Common myeloid progenitor, CD34-positive (primary cell): Measurements from ENCODE around the gene NAA25.
"Not testable (repeated sequence)": the region's sequence is repeated elsewhere in the genome, so short reads cannot be mapped to it uniquely, and the experiment has no call there.

ENCODE experiments used
- CTCF ChIA-PET: fragments of 350-600 bp; sonication (Branson Sonifier 250); formaldehyde crosslinking; loops from one replicate; lab custom pipeline; 2021; ENCODE audit warnings: antibody characterized with exemption; lab: Charles Lee
- POLR2A ChIA-PET: fragments of 350-600 bp; sonication (Branson Sonifier 250); formaldehyde crosslinking; loops from one replicate; lab custom pipeline; 2021; ENCODE audit warnings: antibody characterized with exemption; lab: Charles Lee
- DNase-seq, 3 donors: peaks; one replicate each; pipeline versions ENCODE4 v3.0.0 to v3.0.0-alpha.2; 2013
- H3K27ac ChIP-seq, 2 experiments: 1 replicate in 1 of 2; 2 replicates in 1 of 2; pipeline ENCODE4 v1.7.0; 2013; ENCODE audit warnings: inconsistent platforms in 2 of 2, low read length in 2 of 2, mild to moderate bottlenecking in 2 of 2, low read depth in 1 of 2, moderate library complexity in 1 of 2; ENCODE audit not compliant: severe bottlenecking in 2 of 2, insufficient read depth in 1 of 2, poor library complexity in 1 of 2
- H3K27me3 ChIP-seq, 5 experiments: replicated peaks in 2 of 5; 1 replicate in 3 of 5; 2 replicates in 2 of 5; pipeline versions ENCODE4 v1.6.1 to v1.7.0; 2013; ENCODE audit warnings: low read length in 4 of 5, mild to moderate bottlenecking in 2 of 5, moderate library complexity in 2 of 5, inconsistent platforms in 1 of 5; ENCODE audit not compliant: insufficient read depth in 5 of 5, control insufficient read depth in 4 of 5
- H3K36me3 ChIP-seq, 4 experiments: 1 replicate in 2 of 4; 2 replicates in 2 of 4; pipeline versions ENCODE4 v1.6.1 to v1.7.0; 2013; ENCODE audit warnings: low read length in 3 of 4, control low read depth in 1 of 4, mild to moderate bottlenecking in 1 of 4; ENCODE audit not compliant: control insufficient read depth in 4 of 4, insufficient read depth in 4 of 4
- H3K4me1 ChIP-seq, 4 experiments: 1 replicate in 3 of 4; 2 replicates in 1 of 4; pipeline versions ENCODE4 v1.6.1 to v1.7.1; 2013; ENCODE audit warnings: low read length in 3 of 4, mild to moderate bottlenecking in 3 of 4, control low read depth in 1 of 4, inconsistent platforms in 1 of 4, moderate library complexity in 1 of 4; ENCODE audit not compliant: control insufficient read depth in 4 of 4, insufficient read depth in 4 of 4; ENCODE audit errors: control extremely low read depth in 1 of 4
- H3K4me3 ChIP-seq, 7 experiments: 1 replicate in 4 of 7; 2 replicates in 3 of 7; pipeline versions ENCODE4 v1.5.1 to v1.7.0; 2013; ENCODE audit warnings: mild to moderate bottlenecking in 7 of 7, low read length in 6 of 7, moderate library complexity in 6 of 7, inconsistent platforms in 2 of 7, low read depth in 2 of 7, control low read depth in 1 of 7; ENCODE audit not compliant: insufficient read depth in 4 of 7, control insufficient read depth in 1 of 7; ENCODE audit errors: extremely low read depth in 1 of 7
- H3K9me3 ChIP-seq, 5 experiments: 1 replicate in 4 of 5; 2 replicates in 1 of 5; pipeline versions ENCODE4 v1.6.1 to v1.7.1; 2013; ENCODE audit warnings: low read length in 4 of 5, mild to moderate bottlenecking in 2 of 5, inconsistent platforms in 1 of 5, low read depth in 1 of 5, moderate library complexity in 1 of 5; ENCODE audit not compliant: control insufficient read depth in 4 of 5, insufficient read depth in 2 of 5; ENCODE audit errors: control extremely low read depth in 1 of 5
- WGBS: methylation state at CpG from one replicate; pipeline ENCODE4 v1.1.5; 2013; ENCODE audit not compliant: insufficient coverage; 5-methylcytosine and 5-hydroxymethylcytosine counted together

The NAA25 gene

GRCh38 chr12:112116232-112117060 lies 7.9 kb upstream of the NAA25 start:
- CTCF ChIA-PET: interaction anchor here (1.3 to 1.4 kb wide), 3 partner anchors 9 to 13 kb away, joined by 4 to 6 read pairs (median 4); partner anchors contain the start of gene TRAFD1
- Histone ChIP-seq H3K36me3 (no peaks in the 10 kb centered on the region), H3K27ac (peak overlapping the region; percentile 33 to 78), H3K4me1 (peaks cover 8 to 17% (median 14%) of the 10 kb centered on the region in 4 experiments), H3K4me3 (peak overlapping the region in 4 of 7 experiments; percentile 28 to 51 (median 39)), H3K27me3 (no peaks in the 10 kb centered on the region), H3K9me3 (no peaks in the 10 kb centered on the region)
- DNase-seq: peak; percentile 66 to 72 (median 66)
- POLR2A ChIA-PET: interaction anchor here (1.0 kb wide), 1 partner anchor 9 kb away, joined by 5 read pairs; the partner anchor contains the start of gene TRAFD1
- WGBS: 17% methylated on average over 5 of the region's 7 CpGs

DNA sequence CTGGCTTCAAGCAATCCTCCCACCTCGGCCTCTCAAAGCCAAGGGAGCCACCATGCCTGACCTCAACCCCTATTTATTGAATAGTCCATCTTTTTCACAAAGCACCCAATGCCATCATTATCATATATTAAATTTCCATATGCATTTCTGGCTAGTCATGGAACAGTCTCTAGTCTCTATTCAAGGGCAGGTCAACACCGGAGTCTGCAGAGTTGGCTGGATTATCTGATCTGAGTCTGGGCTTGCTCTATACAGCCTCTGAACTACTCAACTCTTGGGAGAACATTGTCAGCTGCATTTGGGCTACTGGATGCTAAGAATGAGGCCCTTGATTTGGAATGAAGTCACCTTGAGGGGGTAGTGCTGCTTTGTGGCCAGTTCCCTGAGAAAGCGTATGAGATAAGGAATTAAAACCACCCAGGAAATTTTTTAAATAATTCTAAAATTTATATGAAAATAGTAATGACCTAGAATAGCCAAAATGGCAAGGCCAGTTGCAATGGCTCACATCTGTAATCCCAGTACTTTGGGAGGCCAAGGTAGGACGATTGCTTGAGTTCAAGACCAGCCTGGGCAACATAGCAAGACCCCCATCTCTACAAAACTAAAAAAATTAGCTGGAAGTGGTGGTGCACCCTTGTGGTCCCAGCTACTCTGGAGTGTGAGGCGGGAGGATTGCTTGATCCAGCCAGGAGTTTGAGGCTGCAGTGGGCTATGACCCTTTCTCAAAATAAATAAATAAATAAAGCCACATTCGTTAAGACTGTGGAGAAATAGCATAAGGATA lies 6.9 kb upstream of the NAA25 start:
- Histone ChIP-seq H3K9me3 (no peaks in the 10 kb centered on the region), H3K36me3 (no peaks in the 10 kb centered on the region), H3K4me1 (peaks cover 8 to 17% (median 14%) of the 10 kb centered on the region in 4 experiments), H3K27ac (peak overlapping the region in 1 of 2 experiments; percentile 78), H3K4me3 (no peak overlapping the region), H3K27me3 (no peaks in the 10 kb centered on the region)
- CTCF ChIA-PET: interaction anchor here (1.3 to 1.4 kb wide), 3 partner anchors 8 to 14 kb away, joined by 4 to 6 read pairs (median 4); partner anchors contain the start of gene TRAFD1
- DNase-seq: no peak
- WGBS: 93% methylated on average over 3 of the region's 6 CpGs
- POLR2A ChIA-PET: no interaction called here

DNA sequence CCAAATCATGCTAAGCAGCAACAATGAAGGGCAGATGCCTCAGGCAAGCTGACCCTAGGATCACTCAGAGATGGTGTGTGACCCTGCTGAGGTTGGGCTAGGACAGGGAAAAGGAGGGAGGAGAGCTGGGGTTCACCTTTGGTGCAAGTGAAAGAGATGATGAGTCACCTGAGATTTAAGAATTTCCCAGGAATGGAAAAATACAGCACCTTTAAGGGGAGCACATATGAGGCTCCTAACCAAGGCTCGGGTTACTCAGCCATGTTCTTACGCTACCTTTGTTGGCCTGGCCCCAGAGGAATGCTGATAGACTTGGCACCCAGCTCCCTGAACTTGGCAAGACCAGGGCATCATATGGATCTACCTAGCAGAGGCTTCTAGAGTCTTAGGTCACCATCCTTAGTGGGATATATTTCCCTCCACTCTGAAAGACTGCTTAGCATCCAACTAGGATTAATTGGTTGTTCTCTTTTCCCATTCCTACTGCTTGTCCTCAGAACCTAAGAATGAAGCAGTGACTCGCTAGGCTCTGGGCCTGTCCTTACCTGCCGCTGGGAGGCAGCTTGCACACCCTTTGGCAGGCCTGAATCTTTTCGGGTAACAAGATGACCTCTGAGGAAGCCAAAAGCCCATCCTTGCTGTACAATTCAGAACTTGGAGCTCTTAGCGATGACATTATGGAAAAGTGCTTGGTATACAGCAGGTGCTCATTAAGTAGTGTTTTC lies 4.0 kb upstream of the NAA25 start:
- H3K27me3 ChIP-seq: no peaks in the 10 kb centered on the region
- ChIA-PET CTCF (interaction anchor here (1.2 to 1.7 kb wide), 3 partner anchors 12 to 18 kb away, joined by 3 to 4 read pairs (median 3); partner anchors contain the start of gene TRAFD1), POLR2A (interaction anchor here (0.6 kb wide), 1 partner anchor 18 kb away, joined by 3 read pairs; no protein-coding TSS in a partner anchor)
- H3K4me1 ChIP-seq: peaks cover 11 to 34% (median 25%) of the 10 kb centered on the region in 4 experiments
- H3K36me3 ChIP-seq: no peaks in the 10 kb centered on the region
- WGBS: 99% methylated on average over 6 of the region's 6 CpGs
- no peak overlapping the region for H3K27ac ChIP-seq
- no peaks in the 10 kb centered on the region for H3K9me3 ChIP-seq
- no peak overlapping the region for H3K4me3 ChIP-seq
- DNase-seq: no peak

GRCh38 chr12:112111931-112112330 lies 3.3 kb upstream of the NAA25 start:
- no peak for DNase-seq
- CTCF ChIA-PET: interaction anchor here (1.2 to 1.7 kb wide), 2 partner anchors 13 to 15 kb away, joined by 3 to 4 read pairs; partner anchors contain the start of gene TRAFD1
- Histone ChIP-seq H3K27ac (no peak overlapping the region), H3K4me1 (peaks cover 12 to 36% (median 27%) of the 10 kb centered on the region in 4 experiments), H3K4me3 (no peak overlapping the region), H3K9me3 (no peaks in the 10 kb centered on the region), H3K27me3 (no peaks in the 10 kb centered on the region), H3K36me3 (no peaks in the 10 kb centered on the region)
- no CpG with 5 or more reads among the region's 5 CpGs for WGBS
- POLR2A ChIA-PET: interaction anchor here (0.6 kb wide), 1 partner anchor 19 kb away, joined by 3 read pairs; no protein-coding TSS in a partner anchor

- CTCF ChIA-PET: interaction anchor here (1.2 to 1.7 kb wide), 2 partner anchors 14 kb away, joined by 3 to 4 read pairs; partner anchors contain the start of gene TRAFD1
Measured at GRCh38 chr12:112110787-112111662, 2.4 kb upstream of the NAA25 start.

More at GRCh38 chr12:112110787-112111662, 2.4 kb upstream of the NAA25 start:
- 98% methylated on average over 14 of the region's 20 CpGs for WGBS
- POLR2A ChIA-PET, H3K4me3 ChIP-seq, H3K27ac ChIP-seq, DNase-seq, H3K27me3 ChIP-seq, H3K36me3 ChIP-seq, H3K9me3 ChIP-seq: not testable (repeated sequence)
- peaks cover 9 to 35% (median 25%) of the 10 kb centered on the region in 4 experiments for H3K4me1 ChIP-seq
